ENCODE measurements around the gene ARHGAP44.
"Not testable (repeated sequence)": the region's sequence is repeated elsewhere in the genome, so short reads cannot be mapped to it uniquely, and the experiment has no call there.

The ARHGAP44 gene

DNA sequence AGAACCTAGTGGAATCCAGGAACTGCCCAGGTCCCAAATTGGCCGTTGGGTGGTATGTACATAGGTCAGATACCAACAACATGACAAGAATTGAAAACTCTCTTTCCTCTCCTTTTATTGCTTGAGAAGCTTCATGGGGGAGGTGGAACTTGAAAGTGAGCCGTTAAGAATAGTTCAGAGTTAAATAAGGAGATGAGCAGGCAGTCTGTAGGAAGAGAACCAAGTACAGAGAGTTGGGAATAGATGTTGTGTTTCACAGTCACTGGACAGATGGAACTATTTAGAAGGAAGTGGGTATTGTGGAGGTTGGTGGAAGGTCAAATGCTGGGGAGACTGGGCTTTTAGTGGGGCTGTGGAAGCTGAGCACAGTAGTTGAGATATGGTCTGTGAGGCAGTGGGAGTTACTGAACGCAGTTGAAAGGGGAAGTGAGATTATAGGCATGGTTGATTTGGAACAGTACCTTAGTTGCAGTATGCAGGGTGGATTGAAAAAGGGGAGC lies 26.4 kb downstream of the ARHGAP44 start:
- DNase-seq (ENCODE audit: low spot score), result no peak

DNA sequence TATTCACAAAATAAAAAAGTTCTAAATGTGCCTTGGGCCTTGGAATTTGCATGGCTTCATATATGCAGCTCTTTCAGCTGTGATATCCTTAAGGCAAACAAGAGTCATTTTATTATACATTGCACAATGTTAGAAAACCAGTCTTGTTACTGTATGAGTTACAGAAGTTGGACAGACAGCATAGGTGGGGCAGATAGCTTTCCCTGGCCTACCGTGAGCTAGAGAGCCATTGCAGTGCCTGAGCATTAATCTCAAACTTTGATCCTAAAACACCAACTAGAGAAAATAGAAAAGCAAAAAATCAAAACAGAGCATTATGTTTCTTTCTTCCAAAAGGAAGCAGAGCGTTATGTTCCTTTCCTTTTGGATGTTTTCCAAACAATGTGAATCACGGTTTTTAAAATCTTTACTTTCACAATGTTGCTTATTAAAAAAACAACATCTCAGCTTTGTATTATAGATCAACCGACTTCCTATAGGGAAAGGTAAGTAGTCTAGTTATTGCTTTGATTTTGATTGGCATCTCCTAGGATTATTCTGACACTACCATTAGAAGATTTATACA lies 32.2 kb downstream of the ARHGAP44 start:
- DNase-seq (ENCODE audit: low spot score), result no peak

DNA sequence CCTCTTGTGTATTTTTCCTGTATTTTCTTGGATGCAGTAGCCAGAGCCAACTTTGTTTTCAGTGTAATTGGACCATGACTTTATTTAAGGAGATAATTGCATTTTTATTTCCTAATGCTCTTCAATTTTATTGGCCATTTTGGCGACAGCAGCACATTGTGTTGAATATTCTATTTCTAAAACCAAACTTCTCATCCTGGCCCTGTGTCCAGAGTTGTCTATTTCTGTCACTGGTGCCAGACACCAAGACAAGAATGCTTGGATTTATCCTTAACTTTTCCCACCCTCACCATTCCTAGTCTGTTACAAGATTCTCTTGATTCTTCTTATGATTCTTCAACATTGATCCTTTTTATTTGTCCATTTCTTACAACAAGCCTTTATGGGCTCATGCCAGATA lies 37.1 kb downstream of the ARHGAP44 start:
- no peak for DNase-seq (ENCODE audit: low spot score)

DNA sequence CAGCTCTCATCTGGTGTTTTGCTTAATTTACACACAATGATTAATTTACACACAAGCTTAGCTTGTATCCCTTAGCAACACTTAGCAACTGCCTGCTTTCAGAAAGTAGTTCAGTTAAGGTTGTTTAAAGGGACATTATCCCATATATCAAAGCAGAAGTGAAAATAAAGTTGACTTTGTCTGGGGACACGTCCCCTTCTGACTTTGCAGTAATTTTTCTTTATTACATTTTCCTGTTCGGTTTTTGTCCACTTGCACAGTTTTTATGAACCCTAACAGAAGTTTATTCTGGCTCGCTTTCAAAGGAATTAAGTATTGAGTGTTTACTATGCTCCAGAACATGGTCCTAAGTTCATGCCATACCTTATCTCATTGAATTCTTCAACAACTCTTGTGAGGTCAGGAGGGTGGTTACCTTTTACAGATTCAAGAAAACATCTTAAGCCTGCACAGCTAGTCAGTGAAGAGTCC lies 41.5 kb downstream of the ARHGAP44 start:
- DNase-seq (ENCODE audit: low spot score), result no peak

DNA sequence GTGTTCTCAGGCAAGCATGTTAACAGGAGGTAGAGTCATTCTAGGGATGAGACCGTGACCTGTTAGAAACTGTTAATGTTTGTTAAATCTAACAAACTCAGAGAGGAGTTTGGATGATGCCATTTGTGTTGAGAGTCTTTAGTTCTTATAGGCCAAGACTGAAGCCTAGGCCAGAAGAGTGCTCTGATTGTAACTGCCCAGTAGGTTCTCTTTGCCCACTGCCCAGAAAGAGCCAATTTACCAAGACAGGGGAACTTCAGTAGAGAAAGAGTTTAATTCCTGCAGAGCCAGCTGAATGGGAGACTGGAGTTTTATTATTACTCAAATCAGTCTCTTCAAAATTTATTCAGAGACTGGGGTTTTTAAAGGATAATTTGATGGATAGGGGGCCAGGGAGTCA lies 42.5 kb downstream of the ARHGAP44 start:
- no peak for DNase-seq (ENCODE audit: low spot score)

DNA sequence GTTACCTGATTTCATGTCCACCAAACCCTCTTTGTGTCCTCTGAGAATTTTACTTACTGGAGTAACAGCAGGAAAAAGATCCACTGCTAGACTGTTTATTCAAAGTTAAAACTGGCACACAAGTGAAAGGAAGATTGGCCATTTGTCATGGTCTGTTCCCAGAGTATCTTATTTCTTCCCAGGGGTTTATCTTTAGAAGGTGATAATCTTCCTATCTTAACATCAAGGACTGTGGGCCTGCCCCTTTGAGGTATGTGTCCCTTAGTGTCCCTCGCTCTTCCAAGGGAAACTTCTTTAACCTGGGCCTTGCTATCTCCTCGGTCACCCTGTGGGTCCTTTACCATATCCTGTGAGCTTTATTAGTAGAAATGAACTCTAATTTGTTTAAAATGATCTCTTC lies 49.7 kb downstream of the ARHGAP44 start:
- DNase-seq (ENCODE audit: low spot score), result no peak

DNA sequence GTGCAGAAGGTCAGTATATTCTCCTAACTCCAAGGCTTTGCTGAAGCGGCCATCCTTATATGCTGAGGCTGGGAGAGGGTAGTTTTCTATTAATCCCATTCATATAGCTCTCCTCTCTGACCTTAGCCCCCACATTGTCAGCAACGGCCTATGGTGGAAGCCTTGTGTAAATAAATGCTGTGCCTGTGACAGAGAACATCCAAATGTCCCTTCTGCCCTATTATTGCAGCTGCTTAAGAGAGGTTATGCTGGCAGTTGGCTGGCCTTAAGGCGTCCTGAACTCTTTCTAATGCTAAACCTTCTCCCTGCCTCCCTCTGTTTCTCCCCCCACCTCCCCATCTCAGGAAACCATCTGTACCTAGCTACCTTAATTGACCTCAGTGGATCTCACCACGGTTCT lies 53.6 kb downstream of the ARHGAP44 start:
- no peak for DNase-seq (ENCODE audit: low spot score)

DNA sequence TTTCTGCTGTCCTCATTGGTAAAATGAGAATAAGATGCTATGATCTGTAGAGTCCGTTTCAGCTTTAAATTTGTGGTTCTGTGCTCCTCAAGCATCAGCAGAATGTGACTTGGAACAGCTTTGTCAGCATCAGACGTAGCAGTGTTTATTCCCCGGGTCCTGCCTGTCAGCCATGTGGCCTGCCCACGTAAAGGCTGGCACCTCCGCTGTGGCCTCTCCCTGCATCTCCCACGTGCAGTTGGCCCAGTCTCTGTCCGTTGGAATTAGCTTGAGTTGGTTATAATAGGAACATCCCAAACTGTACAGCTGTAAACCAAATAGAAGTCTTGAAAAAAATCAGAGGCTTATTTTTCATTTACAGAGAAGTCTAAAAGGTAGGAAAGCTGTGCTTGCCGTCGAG lies 61.7 kb downstream of the ARHGAP44 start:
- no peak for DNase-seq (ENCODE audit: low spot score)

DNA sequence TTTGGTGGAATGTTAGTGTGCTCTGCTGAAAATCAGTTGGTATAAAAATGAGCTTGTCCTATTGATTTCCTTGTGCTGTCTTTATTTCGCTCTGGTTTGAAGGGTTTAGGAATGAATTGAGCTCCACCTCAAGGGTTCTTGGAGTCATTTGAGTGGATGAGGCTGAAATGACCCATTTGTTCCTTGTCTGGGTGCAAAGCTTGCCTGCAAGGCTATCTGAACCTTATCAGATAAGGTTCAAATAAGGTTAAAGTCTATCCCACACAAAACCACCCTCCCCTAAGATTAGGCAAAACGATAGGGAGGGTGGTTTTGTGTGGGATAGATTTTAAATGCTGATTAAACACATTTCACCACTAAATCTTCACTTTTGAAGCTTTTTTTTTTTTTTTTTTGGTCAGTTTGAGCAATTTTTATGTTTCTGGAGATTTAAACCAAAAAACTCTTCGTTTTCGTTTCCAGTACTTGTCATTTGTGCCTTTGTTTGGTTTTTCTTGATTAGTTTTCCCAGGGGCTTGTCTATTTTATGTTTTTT lies 62.7 kb downstream of the ARHGAP44 start:
- DNase-seq (ENCODE audit: low spot score), result no peak

DNA sequence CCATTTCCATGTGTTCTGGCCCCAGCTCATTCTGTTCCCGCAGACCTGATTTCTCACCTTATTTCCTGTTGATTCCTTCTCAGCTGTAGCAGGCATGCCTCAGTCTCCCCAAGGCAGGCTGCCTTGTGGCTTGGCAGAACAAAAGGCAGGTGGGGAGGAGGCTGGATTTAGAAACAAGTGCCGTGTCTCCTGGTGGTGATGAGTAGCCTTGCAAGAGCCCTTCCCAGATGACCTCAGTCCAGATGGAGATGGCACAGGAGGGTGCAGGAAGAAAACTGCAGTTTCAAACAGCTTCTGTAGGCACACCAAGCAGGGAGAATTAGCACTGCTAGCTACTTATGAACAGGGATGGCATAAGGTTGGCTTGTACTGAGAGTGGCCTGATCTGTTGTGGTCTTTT lies 64.6 kb downstream of the ARHGAP44 start:
- DNase-seq (ENCODE audit: low spot score), result no peak

DNA sequence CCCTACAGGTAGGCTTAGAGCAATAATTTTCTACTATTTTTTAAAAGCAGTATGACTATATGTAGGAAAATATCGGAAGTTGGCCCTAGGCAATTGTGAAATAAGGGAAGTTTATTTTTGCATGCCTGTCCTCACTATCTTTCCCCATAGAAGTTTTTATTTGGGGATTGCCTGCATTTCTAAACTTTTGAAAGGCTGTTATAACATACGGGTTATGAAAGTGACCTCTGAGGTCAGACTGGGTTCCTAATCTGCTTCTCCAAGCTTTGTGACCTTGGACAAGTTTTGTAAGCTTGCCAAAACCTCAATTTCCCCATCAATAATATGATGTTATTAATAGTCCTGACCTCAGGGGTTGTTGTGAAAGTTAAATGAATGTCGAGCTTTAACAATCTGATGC lies 67.1 kb downstream of the ARHGAP44 start:
- DNase-seq (ENCODE audit: low spot score), result no peak

DNA sequence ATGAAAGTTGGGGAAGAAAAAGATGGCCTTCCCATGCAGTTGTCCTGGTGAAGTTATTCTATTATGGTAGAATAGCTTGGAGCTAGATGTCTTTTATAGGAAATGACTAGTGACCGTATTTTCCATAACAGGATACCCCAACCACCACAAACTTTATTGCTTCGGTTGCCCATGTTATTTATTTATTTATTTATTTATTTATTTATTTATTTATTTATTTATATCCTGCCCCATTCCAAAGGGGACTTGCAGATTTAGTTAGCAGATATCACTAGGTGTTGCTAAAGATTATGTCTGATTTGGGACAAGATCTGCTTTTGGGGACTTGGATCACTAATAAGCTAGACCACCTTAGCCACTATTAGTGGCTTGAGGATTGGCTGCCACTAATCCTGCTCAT lies 68.3 kb downstream of the ARHGAP44 start:
- DNase-seq (ENCODE audit: low spot score), result no peak

DNA sequence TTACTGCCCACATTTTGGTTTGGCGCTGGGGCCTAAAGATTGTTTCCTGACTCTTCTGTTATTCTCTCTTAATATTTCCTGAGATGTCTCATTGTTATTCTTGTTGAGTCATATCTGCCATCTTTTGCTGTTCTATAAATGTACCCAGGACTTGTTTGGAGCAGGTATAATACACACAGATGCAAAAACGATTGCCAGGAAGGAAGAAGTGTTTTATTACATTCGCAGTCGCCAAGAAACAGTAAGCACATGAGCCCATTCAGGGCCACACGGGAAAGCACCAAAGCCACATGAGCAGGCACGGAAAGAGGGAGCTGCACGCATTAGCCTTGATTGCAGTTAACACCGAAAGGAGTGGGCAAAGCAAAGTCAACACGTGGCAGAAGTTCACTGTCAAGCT lies 70.2 kb downstream of the ARHGAP44 start:
- no peak for DNase-seq (ENCODE audit: low spot score)

DNA sequence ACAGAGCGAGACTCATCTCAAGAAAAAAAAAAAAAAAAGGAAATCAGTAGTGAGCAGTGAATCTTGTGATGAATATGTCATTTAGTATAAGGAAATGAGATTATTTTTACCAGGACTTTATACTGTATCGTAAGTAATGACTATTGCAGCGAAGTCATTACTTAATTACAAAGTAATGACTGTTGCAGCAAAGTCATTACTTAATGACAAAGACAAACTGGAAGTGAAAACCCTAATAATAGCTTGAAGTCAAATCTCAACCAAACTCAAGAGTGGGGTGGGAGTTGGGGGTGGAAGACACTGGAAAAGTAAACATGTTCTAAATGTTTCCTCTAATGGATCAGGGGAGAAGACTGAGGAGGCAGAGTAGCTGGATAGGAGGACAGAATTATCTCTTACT lies 76.5 kb downstream of the ARHGAP44 start:
- DNase-seq (ENCODE audit: low spot score), result no peak

DNA sequence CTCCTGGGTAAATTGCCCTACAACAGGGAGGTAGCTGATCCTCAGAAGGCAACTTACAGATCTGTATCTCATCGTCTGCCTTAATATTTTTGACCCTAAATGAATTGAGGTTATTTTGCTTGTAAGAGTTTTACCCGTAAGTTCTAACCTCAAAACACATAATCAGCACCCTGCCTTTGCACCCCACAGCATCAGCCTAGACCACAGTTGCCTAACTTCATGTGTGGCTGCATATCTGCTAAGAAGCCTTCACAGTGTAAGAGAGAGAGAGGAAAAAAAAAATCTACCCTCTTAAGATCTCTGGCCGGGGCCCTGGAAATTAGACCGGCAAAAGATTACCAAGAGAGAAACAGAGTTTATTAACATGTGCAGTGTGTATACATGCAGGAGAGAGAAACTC lies 76.9 kb downstream of the ARHGAP44 start:
- DNase-seq (ENCODE audit: low spot score), result no peak

DNA sequence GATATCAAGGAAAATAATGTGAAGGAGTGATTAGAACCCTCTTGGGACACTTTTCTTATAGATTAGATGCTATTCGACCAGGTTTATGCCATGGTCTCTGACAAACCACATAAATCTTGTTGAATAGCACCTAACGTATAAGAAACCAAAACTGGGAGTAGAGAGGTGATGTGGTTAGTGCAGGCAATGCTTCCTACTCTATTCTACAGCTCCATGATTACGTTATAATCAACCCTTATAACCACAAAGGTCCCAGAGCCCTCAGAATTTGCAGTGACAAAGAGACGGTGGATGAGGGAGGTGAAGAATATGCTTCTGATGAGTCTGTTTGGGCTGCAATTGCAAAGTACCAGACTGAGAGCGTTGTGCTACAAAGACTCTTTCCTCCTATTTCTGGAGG lies 78.4 kb downstream of the ARHGAP44 start:
- DNase-seq (ENCODE audit: low spot score), result no peak

DNA sequence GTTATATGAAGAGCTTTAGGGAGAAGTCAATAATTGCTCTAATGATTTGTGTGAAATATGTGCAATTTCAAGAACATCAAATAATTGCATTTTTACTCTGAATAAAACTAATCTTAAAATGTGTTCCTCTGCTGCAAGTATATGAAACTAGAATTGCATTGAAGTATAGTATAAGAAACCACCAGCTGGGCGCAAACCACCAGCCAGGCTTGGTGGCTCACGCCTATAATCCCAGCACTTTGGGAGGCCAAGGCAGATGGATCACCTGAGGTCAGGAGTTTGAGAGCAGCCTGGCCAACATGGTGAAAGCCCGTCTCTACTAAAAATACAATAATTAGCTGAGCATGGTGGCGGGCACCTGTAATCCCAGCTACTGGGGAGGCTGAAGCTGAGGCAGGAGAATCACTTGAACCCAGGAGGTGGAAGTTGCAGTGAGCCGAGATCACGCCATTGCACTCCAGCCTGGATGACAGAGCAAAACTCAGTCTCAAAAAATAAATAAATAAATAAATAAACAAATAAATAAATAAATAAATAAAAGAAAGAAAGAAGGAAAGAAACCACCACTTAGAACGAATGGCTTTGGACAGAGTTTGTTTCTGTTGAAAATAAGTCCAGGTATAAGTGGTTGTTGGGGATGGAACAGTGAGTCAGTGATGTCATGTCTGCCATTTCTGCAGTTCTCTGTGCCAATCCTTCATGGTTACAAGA lies 84.3 kb downstream of the ARHGAP44 start:
- not testable (repeated sequence) for DNase-seq (ENCODE audit: low spot score)

DNA sequence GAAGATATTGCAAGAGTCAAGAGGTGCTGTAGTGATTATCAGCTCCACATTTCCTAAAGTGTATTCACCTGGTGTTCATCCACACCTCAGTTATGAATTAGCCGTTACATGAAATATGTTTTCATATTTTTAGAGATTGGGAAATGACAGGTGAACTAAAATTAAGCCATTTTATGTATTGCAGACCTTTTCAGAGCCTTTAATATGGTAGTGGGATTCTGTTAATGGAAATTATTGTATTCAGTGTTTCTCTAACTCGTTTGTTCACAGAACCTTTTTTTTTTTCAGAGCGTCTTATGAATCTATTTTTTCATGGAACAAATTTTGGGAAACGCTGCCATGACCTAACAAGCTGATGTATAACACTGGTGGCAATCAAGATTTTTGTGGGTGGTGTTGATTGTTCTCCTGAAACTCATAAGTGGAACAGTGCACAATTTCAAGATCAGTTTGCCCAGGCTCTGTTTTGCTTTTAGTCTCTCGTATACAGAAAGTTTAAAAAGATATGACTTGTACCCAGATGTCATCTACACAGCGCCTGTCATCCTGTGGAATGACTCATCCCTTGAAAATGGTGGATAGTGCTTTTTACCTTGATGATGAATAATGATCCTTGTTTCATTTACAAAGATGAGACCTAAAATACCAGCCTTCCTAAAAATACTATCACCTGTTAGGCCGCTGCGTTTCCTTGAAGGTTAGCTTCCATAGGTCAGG lies 88.8 kb downstream of the ARHGAP44 start:
- no peak for DNase-seq (ENCODE audit: low spot score)

DNA sequence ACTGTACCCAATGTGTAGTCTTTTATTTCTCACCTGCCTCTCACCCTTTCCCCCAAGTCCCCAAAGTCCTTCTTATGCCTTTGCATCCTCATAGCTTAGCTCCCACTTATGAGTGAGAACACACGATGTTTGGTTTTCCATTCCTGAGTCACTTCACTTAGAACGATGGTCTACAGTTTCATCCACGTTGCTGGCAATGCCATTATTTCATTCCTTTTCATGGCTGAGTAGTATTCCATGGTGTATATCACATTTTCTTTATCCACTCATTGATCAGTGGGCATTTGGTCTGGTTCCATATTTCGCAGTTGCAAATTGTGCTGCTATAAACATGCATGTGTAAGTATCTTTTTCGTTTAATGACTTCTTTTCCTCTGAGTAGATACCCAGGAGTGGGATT lies 89.8 kb downstream of the ARHGAP44 start:
- not testable (repeated sequence) for DNase-seq (ENCODE audit: low spot score)

DNA sequence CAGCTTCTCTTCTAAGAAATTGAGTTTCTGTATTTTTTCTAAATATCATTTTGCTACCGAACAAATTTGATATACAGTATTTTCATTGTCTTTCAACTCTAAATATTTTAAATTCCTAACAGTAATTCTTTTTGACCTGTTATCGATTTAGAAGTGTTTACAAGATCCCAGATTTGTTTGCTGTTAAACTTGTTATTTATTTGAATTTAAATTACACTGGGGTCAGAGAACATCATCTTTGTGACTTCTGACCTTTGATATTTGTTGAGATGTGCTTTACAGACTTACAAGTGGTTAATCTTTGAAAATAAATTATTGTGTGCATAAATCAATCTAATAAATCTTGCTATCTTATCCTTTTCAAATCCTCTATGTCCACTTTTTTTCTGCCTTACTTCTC lies 94.2 kb downstream of the ARHGAP44 start:
- DNase-seq (ENCODE audit: low spot score), result no peak

DNA sequence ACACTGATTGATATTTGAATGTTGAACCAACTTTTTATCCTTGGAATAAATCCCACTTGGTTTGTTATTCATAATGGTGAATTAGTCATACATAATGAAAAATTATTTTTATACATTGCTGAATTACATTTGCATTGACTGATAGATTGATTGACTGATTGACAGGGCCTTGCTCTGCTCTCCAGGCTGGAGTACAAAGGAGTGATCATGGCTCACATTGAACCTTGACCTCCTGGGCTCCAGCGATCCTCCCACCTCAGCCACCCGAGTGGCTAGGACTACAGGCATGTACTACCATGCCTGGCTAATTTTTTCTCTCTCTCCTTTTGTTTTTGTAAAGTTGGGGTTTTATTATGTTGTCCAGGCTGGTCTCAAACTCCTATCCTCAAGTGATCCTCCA lies 97.8 kb downstream of the ARHGAP44 start:
- DNase-seq (ENCODE audit: low spot score), result no peak

DNA sequence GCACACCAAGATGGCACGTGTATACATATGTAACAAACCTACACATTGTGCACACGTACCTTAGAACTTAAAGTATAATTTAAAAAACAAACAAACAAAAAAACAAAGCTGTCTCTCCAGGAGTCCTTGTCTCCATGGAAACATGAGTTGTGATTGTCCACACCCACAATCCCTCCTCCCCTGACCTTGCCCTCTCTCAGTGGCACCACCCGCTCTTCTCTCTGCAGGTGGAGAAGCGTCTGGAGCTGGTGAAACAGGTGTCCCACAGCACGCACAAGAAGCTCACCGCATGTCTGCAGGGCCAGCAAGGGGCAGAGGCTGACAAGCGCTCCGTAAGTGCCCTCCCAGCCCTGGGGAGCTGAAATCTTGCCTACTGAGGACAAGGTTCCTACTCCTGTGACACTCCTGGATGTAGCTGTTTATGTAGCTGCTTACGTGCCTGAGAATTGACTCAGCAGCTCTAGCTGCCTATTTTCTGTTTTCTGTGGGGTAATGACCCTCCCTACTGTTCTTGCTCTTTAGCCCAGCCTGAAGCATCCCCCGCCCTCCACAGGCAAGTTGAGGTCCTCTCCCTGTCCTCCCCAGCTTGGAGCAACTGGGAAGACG lies 107.0 kb downstream of the ARHGAP44 start:
- no peak for DNase-seq (ENCODE audit: low spot score)

DNA sequence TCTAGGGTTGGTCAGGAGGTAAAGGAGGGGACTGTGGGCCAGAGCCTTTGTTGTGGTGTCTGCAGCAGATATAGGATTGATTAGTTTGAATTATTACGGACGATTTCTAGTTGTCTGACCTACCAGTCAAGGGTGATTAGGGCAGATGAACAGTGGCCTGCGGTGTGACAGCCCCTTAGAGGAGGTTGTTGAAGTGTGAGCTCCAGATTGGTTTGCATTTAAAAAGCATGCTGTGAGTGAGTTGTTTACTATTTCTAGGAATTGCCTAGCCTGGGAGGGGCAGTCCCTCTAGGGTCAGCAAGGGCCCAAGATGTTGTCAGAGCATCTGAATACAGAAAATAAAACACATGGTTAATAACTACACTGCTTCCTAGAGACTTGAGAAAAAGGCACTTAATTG lies 108.8 kb downstream of the ARHGAP44 start:
- DNase-seq (ENCODE audit: low spot score), result no peak

All from LoVo (cell line).